ENCODE measurements around the gene ERCC6. TPM values are rescaled to one million over a fixed set of nuclear protein-coding genes. Genes with fewer than 3 reads are reported as not detected.

The ERCC6 gene
- total and polyA plus RNA-seq, 10 of the 15 experiments (the other 5 are each of a cell fraction or from before 2014, with no cell fraction given) = 4.3 to 15.6 (median 7.8) TPM

DNA sequence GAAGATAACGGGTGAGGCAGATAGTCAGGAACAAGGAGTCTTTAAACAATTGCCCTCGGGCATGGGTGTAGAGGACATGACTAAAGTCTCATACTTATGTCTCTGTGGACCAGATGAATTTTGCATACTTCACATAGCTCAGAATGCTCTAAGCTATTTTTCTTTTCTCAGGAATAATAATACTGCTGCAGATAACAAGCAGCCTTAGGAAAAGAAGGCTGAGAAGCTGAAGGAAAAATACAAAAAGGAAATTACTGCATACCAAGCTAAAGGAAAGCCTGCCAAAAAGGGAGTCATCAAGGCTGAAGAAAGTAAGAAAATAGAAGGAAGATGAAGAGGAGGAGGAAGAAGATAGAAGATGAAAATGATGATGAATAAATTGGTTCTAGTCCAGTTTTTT lies 13.4 kb upstream of the ERCC6 start (continued):
- TF ChIP-seq, protein P1, sequence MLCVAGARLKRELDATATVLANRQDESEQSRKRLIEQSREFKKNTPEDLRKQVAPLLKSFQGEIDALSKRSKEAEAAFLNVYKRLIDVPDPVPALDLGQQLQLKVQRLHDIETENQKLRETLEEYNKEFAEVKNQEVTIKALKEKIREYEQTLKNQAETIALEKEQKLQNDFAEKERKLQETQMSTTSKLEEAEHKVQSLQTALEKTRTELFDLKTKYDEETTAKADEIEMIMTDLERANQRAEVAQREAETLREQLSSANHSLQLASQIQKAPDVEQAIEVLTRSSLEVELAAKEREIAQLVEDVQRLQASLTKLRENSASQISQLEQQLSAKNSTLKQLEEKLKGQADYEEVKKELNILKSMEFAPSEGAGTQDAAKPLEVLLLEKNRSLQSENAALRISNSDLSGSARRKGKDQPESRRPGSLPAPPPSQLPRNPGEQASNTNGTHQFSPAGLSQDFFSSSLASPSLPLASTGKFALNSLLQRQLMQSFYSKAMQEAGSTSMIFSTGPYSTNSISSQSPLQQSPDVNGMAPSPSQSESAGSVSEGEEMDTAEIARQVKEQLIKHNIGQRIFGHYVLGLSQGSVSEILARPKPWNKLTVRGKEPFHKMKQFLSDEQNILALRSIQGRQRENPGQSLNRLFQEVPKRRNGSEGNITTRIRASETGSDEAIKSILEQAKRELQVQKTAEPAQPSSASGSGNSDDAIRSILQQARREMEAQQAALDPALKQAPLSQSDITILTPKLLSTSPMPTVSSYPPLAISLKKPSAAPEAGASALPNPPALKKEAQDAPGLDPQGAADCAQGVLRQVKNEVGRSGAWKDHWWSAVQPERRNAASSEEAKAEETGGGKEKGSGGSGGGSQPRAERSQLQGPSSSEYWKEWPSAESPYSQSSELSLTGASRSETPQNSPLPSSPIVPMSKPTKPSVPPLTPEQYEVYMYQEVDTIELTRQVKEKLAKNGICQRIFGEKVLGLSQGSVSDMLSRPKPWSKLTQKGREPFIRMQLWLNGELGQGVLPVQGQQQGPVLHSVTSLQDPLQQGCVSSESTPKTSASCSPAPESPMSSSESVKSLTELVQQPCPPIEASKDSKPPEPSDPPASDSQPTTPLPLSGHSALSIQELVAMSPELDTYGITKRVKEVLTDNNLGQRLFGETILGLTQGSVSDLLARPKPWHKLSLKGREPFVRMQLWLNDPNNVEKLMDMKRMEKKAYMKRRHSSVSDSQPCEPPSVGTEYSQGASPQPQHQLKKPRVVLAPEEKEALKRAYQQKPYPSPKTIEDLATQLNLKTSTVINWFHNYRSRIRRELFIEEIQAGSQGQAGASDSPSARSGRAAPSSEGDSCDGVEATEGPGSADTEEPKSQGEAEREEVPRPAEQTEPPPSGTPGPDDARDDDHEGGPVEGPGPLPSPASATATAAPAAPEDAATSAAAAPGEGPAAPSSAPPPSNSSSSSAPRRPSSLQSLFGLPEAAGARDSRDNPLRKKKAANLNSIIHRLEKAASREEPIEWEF (IDR thresholded peaks at IDR 0.05; ENCODE audit: insufficient replicate concordance, low read depth, low read length) = no peak

DNA sequence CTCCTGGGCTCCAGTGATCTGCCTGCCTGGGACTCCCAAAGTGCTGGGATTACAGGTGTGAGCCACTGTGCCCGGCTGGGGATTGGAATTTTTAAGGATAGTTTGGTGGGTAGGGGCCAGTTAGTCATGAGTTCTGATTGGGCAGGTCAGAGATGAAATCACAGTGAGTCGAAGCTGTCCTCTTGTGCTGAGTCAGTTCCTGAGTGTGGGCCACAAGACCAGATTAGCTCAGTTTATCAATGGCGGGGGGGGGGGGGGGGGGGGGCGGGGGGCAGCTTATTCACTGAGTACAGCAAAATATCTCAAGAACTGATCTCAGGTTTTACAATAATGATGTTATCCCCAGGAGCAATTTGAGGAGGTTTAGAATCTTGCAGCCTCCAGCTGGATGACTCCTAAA lies 11.6 kb upstream of the ERCC6 start:
- no TSS peak for BruUV-seq (replicated peaks)
- Histone ChIP-seq H3K4me1 (ENCODE audit: control insufficient read depth, insufficient read depth, low read length) (no peaks in the 10 kb centered on the region), H3K27ac (ENCODE audit: control insufficient read depth, insufficient read depth) (no peak overlapping the region), H3K9me3 (replicated peaks; ENCODE audit: control insufficient read depth, insufficient read depth, low read length) (no peaks in the 10 kb centered on the region), H3K36me3 (ENCODE audit: control insufficient read depth in 2 of 2, insufficient read depth in 2 of 2, low read length in 1 of 2) (no peaks in the 10 kb centered on the region), H3K4me2 (ENCODE audit: control insufficient read depth, insufficient read depth) (no peak overlapping the region), H2AFZ (ENCODE audit: control insufficient read depth, low read depth, low read length) (no peak overlapping the region), H3K9ac (ENCODE audit: control insufficient read depth, insufficient read depth, low read length) (no peak overlapping the region), H3K27me3 (replicated peaks in 1 of 2; ENCODE audit: control insufficient read depth in 2 of 2, insufficient read depth in 2 of 2, low read length in 1 of 2) (no peaks in the 10 kb centered on the region), H4K20me1 (ENCODE audit: control insufficient read depth, insufficient read depth) (no peaks in the 10 kb centered on the region), H3K4me3 (no peak overlapping the region), H3K79me2 (ENCODE audit: control insufficient read depth, insufficient read depth, low read length) (no peaks in the 10 kb centered on the region)
- DNase-seq (ENCODE audit: low read depth, low spot score) (no peak), ATAC-seq (no peak), FAIRE-seq (no peak)
- intact Hi-C loops (cut with micrococcal nuclease; ENCODE audit: unreplicated experiment) (no loop called here), in situ Hi-C loops (cut with MboI) (no loop called here)
- ChIA-PET SMC1A (ENCODE audit: uncharacterized antibody, unreplicated experiment) (no interaction called here), POLR2A (no interaction called here), CTCF (no interaction called here), RAD21 (ENCODE audit: unreplicated experiment) (no interaction called here)
- 0% methylated on average over 2 of the region's 4 CpGs for WGBS (ENCODE audit: insufficient coverage, insufficient replicate concordance, low lambda C conversion rate, missing lambda C conversion rate)
- TF ChIP-seq NFYA (IDR thresholded peaks at IDR 0.05; ENCODE audit: borderline replicate concordance, low read depth, low read length) (no peak), EED (IDR thresholded peaks at IDR 0.05; ENCODE audit: low read depth) (no peak), MYC (IDR thresholded peaks at IDR 0.05; ENCODE audit: insufficient read depth, insufficient read length, insufficient replicate concordance, low read length, severe bottlenecking) (no peak), KAT2A (conservative IDR thresholded peaks at IDR 0.05; ENCODE audit: control insufficient read depth, low read depth, low read length) (no peak), TCF12 (IDR thresholded peaks at IDR 0.05; ENCODE audit: low read depth, low read length) (no peak), RCOR1 (conservative IDR thresholded peaks at IDR 0.05; ENCODE audit: low read depth, low read length) (no peak), ATF7 (IDR thresholded peaks at IDR 0.05; ENCODE audit: low read depth) (no peak), NR2F1 (conservative IDR thresholded peaks at IDR 0.05) (no peak), CHD1 (IDR thresholded peaks at IDR 0.05; ENCODE audit: low read depth, low read length) (no peak), RUNX3 (IDR thresholded peaks at IDR 0.05; ENCODE audit: low read length) (no peak), JUNB (IDR thresholded peaks at IDR 0.05) (no peak), DPF2 (IDR thresholded peaks at IDR 0.05) (no peak), SIX5 (IDR thresholded peaks at IDR 0.05; ENCODE audit: low read depth, low read length, severe bottlenecking) (no peak), TBL1XR1 (IDR thresholded peaks at IDR 0.05; ENCODE audit: low read depth, low read length) (no peak), POLR2AphosphoS5 (IDR thresholded peaks at IDR 0.05; ENCODE audit: low read length) (no peak), CREM (IDR thresholded peaks at IDR 0.05; ENCODE audit: low read depth) (no peak), SRF (IDR thresholded peaks at IDR 0.05; ENCODE audit: low read depth in 2 of 2, low read length in 2 of 2) (no peak)

Data from GM12878 (cell line).